Measurements from ENCODE around the gene DRAM1.
"Not testable (repeated sequence)": the region's sequence is repeated elsewhere in the genome, so short reads cannot be mapped to it uniquely, and the experiment has no call there.

DRAM1 gene

DNA sequence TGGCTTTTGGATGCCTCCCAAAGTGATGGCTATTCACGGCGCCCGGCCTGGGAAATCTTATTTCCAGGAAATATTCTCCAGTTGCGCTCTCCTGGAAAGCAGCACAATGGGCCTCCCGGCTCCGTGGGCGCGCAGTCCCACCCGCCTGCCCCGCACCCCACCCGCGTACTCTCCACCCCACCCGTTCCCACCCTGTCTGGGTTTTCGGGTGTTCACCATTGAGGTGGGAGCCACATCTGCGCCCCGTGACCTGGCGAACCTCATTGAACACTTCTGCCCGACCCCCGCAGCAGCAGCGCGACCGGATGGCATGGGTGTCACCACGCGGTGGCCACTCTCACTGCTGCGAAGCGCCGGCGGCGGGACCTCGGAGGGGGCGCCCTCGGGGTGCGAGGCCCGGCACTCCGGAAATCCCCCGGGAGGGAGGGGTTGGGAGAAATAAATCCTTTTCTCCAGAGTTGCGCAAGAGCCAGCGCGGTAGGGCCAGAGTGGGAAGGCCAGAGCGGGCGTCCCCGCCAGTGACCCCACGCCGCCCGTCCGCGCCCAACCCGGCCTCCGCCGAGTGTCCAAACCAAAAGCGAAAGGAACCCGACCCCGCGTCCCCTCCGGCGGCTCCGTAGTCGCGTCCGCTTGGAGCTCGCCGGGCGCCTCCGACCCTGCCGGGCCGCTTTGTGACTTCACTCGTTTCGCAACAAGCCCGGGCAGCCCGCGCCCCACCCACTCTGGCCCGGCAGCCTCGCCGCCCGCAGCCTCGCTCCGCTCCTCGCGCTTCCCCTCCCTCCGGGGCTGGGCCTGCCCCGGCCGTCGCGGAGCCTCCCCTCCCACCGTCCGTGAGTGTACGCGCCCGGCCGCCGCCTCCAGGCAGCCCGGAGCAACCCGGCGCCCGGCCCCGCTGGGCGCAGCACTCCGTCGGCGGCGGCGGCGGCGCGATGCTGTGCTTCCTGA, at the start of gene DRAM1:
Gene DRAM1, plus strand, starts transcription at position 720 of the 945 bp plus-strand sequence. Its CDS starts 210 bp downstream, at position 930.
- DNase-seq, result peak; percentile 84

DNA sequence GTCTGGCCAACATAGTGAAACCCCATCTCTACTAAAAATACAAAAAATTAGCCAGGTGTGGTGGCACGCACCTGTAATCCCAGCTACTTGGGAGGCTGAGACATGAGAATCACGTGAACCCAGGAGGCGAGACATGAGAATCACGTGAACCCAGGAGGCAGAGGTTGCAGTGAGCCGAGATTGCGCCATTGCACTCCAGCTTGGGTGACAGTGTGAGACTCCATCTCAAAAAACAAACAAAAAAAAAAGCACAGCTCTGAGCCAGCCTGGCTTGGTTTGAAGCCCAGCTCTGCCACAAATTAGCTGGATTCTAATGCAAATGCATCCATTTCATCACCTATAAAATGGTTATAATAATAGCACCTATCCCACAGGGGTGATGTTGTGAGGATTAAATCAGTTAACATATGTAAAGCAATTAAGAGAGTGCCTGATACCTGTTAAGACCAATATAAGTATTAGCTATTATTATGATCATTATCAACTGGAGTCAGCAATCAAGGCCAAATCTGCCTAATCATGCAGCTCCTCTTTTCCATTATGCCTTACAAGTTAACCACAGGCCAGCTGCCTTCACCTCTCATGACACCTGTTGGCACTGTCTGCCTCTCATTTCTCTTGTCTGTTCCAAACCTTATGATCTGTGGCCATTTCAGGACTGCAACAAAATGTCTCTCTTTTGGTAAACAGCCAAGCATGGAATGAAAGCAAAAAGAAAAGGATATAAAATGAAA, 48.8 kb upstream of the DRAM1 start:
- no peak for DNase-seq

DNA sequence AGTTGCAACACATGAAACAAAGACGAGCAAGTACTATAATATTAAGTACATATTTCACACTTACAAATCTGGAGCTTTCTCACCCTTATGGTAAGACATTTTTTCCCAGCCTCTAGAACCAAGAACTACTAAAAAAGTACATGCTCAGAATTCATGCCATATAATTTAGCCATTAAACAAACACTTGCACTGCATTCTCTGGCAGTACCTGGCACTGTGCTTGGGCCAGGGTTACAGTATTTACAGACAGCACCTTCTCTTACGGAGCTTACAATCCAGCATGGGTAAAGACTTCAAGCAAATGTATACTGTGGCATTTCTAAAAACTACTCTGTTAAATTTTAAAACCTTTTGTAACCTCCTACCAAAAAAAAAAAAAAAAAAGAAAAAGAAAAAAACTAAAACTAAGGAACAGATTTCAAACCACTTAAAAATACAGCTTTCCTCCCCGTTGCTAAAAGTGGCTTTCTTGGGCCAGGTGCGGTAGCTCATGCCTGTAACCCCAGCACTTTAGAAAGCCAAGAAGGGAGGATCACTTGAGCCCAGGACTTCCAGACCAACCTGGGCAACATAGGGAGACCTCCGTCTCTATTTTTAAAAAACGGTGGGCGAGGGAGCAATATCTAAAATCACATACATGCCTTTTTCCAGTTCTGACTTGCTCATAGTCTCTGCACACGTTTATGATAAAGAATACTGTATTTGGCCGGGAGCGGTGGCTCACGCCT, 47.6 kb upstream of the DRAM1 start:
- no peak for DNase-seq

DNA sequence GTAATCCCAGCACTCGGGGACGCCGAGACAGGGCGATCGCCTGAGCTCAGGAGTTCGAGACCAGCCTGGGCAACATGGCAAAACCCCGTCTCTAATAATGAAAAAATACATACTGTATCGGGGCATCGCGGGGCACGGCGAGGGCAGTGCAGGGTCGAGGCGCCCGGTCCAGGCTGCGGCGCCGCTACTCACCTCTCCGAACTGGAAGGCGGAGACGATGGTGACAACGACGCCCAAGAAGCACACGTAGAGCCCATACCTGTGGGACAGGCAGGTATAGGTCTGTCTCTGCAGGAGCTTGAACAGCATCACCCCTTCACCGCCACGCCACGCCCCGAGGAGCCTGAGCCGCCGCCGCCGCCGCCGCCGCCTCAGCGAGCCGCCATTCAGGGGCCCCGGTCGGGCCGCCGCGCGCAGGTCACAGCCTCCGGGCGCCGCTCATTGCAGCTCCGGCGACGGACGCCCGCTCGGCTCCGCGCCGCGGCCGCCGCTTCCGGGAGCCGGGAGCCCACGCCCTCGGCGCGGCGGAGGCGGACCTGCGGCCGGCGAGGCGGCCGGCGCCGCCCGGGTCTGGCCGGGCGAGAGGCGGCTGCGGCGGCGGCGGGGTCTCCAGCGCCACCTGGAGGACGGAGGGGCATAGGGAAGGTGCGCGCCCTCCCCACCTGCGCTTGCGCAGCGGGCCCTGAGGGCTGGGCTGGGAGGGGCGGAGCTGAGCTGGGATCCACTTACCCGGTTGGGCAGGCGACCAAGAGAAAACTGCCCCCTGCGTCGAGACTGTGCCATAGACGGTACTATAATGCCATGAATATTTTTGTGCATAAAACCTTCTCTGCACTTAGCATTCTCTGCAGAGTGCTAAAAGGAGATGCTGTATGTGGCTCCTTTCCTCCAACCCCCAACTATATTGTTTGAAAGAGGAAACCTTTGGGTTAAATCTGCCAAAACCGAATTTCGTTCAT, 46.7 kb upstream of the DRAM1 start, which contains the start of gene GNPTAB:
Gene GNPTAB, minus strand, starts transcription at position 593 of the 959 bp plus-strand sequence. Its CDS starts 284 bp downstream, at position 309.
- peak; percentile 98 for DNase-seq

GRCh38 chr12:101832030-101832429, 45.4 kb upstream of the DRAM1 start:
- no peak for DNase-seq

GRCh38 chr12:101838628-101839323, 38.6 kb upstream of the DRAM1 start:
- DNase-seq, result no peak

GRCh38 chr12:101839324-101840283, 37.8 kb upstream of the DRAM1 start:
- peak; percentile 71 for DNase-seq

DNA sequence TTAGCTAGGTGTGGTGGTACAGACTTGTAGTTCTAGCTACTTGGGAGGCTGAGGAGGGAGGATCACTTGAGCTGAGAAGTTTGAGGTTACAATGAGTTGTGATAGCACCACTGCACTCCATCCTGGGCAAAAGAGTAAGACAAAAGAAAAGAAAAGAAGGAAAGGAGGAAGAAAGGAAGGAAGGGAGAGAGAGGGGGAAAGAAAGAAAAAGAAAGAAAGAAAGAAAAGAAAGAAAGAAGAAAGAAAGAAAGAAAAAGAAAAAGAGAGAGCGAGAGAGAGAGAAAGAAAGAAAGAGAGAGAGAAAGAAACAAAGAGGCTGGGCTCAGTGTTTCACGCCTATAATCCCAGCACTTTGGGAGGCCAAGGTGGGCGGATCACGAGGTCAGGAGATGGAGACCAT, 36.3 kb upstream of the DRAM1 start:
- no peak for DNase-seq

DNA sequence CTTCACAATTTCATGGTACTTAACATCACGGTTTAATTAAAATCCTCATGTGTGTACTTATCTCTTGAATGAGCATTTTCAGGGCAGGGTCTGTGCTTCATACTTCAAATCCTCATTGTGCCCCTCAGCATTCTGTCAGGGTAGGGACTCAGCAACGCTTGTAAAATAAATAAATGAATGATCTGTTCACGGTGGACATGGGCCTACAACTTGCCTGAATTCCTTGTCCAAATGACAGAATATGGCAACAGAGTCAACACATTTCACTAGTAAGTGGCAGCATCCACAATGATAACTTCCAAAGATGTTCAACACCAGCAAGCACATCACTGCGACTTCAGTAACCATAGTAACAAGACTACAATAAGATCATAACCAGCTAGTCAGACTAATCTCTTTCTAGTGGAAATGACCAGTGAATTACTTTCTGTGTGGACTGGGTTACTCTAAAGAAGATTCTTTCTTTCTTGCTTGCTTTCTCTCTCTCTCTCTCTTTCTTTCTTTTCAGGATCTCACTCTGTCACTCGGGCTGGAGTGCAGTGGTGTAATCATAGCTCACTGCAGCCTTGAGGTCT, 32.2 kb upstream of the DRAM1 start:
- DNase-seq, result no peak

DNA sequence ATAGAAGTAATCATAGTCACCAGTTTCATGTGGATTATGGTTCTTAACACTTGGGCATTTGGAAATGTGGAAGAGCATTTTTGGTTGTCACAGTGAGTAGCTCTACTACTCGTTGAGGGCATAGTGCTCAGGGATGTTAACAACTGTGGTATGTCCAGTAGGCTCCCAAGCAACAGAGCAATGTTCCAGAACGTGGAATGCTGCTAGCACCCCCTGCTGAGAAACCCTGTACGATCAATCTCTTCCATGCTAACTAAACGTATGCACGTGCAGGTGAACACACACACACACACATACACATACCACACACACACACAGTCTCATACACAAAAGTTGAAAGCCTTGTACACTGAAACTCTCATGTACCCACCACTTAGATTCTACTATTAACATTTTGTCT, 30.1 kb upstream of the DRAM1 start:
- no peak for DNase-seq

GRCh38 chr12:101850199-101850598, 27.2 kb upstream of the DRAM1 start:
- no peak for DNase-seq

GRCh38 chr12:101852998-101853397, 24.4 kb upstream of the DRAM1 start:
- DNase-seq, result no peak

DNA sequence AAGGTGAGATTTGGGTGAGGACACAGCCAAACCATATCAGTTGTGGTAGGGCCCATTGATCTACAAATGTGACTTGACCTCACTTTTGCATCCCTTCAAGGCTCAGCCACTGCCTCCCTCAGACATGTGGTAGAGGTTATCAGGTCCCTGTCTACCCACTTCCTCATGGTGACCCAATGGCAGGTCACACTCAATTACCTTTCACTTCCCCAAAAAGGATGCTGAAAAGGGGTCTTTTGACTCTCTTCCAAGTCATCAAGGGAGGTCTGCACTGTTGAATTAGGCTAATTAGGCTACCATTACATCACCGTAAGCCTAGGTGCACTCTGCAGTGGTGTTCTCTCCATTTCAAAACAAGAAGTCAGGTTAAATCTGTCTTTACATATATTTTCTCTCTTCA, 22.6 kb upstream of the DRAM1 start:
- DNase-seq, result no peak

GRCh38 chr12:101855364-101855884, 22.0 kb upstream of the DRAM1 start:
- no peak for DNase-seq

GRCh38 chr12:101855976-101856375, 21.4 kb upstream of the DRAM1 start:
- no peak for DNase-seq

- DNase-seq, result not testable (repeated sequence)
Observed at GRCh38 chr12:101856614-101857013, 20.8 kb upstream of the DRAM1 start.

GRCh38 chr12:101857043-101857558, 20.3 kb upstream of the DRAM1 start:
- no peak for DNase-seq

DNA sequence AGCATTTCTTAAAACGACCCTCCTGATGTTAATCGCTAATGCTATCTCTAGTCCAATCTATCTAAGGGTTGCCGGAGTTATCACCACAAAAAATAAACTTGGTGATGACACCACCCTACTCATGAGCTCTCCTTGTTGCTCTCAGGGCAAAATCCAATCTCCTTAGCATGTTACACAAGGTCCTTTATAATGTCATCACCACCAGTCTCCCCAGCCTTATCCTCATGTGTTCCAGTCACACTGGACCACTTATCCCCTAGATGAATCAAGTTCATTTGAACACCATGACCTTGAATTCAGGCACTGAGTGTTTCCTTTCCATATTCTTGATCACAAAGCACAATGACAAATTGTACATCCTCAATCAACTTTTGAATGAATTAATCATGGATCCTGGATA, 19.0 kb upstream of the DRAM1 start:
- no peak for DNase-seq
